Measurements from ENCODE around the gene FAM171A2.
"Not testable (repeated sequence)": the region's sequence is repeated elsewhere in the genome, so short reads cannot be mapped to it uniquely, and the experiment has no call there.

Gene FAM171A2

DNA sequence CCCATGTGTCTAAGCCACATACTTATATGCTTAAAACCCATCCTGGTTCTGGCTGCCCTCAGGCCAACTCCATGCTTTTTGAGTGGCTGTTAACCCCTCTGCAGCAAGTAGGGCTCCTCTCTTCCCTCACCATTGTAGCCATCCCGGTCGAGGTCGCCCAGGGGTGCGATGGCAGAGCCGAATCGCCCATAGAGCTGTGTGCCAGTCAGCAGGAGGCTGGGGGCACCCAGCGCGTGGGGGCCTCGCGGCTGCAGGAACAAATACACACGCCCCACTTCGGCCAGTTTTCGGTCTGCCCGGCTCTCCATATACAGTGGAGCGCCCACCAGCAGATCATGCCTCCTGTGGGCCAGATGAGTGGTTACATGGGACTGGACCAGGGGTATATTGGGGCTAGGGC lies 19.7 kb upstream of the FAM171A2 start:
- DNase-seq (ENCODE audit: low read depth), result no peak

DNA sequence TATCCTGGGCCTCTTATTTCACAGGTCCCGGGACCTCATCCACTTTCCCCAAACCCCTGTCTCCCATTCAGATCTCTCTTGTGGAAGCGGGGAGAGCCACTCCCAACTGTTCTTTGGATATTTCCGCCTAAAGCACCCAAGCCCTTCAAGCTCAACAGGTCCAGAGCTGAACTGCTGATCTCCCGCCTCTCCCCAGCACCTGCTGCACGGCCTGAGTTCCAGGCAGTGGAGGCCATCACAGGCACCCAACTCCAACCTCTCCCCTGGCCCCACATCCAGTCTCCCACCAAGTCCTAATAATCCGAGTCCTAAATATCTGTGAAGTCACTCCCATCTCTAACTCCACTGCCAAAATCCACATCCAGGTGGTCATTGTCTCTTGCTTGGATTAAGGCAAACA lies 19.3 kb upstream of the FAM171A2 start:
- no peak for DNase-seq (ENCODE audit: low read depth)

DNA sequence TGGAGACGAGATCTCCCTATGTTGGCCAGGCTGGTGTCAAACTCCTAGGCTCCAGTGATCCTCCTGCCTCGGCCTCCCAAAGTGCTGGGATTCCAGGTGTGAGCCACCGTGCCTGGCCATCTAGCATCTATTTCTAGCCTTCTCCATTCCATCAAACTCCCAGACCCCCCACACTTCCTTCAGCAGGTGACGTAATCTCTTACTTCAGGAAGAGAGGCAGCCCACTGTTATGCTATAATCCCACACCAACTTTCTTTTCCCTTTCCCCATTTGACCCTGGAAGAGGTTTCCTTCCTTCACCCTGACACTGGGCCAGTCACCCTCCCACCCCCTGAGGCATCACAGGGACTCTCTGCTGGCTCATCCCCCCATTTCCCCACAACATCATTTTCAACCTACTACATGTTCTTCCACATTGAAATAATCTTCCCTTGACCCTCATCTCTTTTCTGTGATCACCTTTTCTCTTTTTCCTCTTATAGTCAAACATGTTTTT lies 18.2 kb upstream of the FAM171A2 start:
- no peak for DNase-seq (ENCODE audit: low read depth)

DNA sequence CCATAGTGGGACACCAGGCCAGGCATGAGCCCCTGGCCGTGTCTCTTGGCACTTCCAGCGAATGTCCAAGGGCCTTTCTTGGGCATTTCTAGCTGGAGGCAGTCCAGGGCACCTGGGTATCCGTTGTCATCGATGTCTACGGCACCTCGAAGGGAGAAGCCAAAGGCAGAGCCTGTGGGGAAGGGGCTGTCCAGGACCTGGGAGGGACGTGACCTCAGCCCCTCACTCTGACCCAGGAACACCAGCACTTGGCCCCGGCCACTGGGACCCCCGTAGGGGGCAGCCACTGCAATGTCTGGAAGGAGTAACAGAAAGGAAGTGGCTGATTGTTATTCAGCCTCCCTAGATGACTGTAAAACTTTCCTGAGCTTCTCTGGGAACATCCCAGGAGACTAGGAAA lies 17.1 kb upstream of the FAM171A2 start:
- DNase-seq (ENCODE audit: low read depth), result no peak

DNA sequence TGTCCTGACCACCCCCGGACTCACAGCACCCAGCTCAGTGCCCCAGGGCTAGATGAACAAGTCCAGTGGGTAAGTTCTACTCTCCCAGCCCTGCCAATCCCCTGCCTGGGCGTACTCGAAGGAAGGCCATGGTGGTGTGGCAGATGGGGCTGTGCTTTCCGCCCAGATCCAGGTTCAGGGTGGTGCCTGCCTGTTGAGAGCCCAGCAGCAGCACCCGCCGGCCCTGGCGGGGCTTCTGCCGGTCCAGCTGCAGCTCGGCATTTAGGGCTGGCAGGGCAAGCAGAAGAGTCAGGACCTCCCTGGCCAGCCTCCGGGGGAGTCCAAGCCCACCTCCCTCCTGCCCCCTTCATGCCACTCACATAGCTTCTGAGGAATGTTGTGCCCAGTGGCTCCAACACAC lies 16.2 kb upstream of the FAM171A2 start:
- no peak for DNase-seq (ENCODE audit: low read depth)

DNA sequence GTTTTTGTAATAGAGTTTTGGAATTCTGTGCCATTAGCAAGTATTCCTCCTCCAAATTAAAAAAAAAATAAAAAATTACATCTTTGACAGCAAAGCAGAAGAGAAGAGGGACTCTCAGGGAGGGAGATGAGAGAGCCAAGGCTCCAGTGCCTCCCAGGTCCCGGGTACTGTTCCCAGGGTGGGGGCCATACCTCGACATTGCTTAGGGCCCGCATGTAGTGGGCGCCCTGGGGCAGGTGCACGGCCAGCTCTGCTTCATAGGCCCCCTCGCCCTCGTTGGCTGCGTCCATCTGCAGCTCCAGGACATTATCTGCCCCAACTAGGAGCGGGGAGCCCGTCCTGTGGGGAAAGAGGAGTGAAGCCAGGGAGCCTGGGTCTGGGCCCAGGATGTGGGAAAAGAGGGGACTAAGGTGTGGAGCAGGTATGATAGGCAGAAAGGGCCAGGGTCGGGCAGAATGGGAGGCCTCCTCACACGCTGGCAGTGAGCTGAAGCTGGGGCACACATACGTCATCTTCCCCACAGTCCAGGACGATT lies 14.6 kb upstream of the FAM171A2 start:
- DNase-seq (ENCODE audit: low read depth), result no peak

DNA sequence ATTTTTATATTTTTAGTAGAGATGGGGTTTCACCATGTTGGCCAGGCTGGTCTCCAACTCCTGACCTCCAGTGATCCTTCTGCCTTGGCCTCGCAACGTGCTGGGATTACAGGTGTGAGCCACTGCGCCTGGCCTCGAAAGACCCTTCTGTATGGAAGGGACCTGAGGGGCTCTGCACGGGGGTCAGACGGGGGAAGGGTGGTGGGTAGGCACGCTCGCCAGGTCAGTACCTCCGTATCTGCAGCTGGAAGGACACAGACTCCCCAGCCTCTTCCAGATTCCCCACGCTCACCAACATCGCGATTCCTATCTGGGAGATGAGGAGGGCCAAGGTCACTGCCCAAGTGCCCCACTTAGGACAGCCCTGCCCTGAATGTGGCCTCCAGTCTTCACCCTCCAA lies 13.1 kb upstream of the FAM171A2 start:
- DNase-seq (ENCODE audit: low read depth), result no peak

DNA sequence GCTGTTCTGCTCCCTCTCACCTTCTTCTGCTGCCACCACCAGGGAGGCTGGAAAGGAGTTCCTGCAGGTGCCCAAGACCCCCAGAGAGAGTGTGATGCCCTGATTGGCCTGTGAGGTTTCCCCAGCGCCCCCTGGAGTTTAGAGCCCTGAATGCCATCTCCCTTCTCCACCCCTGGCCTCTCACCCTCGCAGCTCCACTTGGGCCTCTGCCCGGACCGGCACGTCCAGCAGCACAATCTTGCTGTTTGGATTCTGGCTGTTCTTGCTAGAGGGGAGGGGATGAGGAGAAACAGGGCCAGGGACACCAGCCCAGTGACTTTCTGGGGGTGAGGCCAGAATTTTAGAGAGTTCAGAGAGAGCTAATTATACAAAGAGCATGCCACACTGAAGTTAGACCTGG lies 12.5 kb upstream of the FAM171A2 start:
- DNase-seq (ENCODE audit: low read depth), result no peak

DNA sequence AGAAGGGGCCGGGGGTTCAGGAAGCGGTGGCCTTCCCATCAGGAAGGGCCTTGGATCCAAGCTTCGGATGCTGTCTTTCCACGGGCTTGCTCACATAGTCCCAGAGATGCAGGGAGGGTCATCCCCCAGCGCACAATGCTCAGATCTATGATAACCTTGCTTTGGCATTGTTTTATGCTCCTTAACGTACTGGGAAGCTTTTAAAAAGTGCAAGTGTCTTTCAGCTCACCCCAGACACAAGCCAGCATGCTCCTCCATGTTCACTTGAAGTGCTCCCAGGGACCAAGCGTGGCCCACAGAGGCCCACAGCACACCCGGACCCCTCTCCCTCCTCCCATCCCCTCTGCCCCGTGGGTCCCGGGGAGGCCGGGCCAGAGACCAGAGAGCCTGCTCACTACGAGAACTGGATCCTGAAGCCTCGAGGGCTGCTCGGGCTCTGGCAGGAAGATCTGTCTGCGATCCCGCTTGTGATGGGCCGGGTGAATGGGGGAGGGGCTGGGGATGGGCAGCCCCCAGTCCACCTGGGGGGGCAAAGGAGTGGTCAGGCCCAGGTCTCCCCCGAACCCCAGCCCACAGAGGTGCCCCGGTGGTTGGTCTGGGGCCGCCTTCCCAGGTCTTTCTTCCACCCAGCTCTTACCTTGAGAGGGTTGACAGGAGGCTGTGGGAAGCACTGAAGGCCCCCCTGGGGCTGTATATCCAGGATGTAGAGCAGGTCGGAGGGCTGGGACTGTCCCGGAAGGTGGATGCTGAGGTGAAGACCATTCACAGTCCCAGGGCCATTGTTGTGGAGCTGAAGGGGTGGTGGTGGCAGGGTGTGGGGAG lies 11.8 kb upstream of the FAM171A2 start:
- no peak for DNase-seq (ENCODE audit: low read depth)

DNA sequence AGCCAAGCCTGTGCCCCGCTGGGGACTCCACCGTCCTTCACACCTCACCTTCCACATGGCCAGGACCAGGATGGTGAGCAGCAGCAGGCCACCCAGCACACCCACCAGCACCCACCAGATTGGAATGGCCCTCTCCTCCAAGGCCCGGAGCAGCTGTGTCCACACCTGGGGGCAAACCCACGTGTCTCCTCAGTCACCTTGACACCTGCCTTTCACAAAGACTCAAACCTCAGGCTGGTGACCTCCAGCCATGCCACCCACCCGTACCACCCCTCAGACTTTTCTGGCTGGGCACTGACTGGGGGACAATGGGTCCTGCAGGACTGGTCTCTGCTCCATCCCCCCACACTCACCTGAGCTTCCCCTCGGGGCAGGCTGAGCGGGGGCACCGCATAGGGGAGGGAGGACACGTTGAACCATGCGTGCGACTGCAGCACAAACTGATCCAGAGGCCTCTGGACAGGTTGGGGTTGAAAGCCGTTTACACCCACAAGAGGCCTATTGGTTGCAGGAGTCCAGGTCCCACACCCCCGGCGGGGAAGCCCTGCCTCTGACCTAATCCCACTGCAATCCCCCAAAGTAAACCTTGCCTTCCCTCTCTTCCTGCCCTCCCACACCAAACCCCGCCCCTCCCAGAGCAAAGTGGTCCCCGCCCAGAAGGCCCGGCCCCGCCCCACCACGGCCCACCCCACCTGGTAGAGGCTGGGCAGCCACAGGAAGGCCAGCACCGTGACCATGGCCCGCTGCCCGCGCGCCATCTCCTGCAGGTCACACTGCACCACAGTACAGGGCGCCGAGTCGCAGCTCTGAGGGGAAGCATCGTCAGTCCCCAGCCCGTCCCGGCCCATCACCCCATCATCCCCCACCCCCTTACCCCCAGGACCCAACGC lies 10.9 kb upstream of the FAM171A2 start:
- DNase-seq (ENCODE audit: low read depth), result no peak

DNA sequence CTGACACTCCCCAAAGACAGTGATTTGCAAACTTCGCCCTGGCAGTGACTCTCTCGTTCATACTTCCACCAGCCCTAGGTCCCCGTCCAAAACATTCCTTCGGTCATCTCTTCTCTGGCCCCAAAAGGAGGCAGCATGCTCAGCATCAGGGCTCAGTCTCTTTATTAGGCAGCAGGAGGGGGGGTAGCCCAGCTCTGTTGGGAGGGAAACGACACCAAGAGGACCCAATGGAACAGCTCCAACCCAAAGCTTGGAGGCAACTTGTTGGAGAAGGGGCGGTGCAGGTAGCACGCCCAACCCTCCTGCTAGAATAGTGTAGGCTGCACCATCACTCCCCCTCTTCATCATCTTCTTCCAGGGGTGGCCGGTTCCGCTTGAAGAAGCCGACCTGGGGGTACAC lies 8.4 kb upstream of the FAM171A2 start:
- no peak for DNase-seq (ENCODE audit: low read depth)

DNA sequence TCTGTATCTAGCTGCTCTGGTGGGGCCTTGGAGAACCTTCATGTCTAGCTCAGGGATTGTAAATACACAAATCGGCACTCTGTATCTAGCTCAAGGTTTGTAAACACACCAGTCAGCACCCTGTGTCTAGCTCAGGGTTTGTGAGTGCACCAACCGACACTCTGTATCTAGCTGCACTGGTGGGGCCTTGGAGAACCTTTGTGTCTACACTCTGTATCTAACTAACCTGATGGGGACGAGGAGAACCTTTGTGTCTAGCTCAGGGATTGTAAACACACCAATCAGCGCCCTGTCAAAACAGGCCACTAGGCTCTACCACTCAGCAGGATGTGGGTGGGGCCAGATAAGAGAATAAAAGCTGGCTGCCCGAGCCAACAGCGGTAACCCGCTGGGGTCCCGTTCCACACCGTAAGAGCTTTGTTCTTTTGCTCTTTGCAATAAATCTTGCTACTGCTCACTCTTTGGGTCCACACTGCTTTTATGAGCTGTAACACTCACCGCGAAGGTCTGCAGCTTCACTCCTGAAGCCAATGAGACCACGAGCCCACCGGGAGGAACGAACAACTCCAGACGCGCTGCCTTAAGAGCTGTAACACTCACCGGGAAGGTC lies 5.9 kb upstream of the FAM171A2 start:
- not testable (repeated sequence) for DNase-seq (ENCODE audit: low read depth)

DNA sequence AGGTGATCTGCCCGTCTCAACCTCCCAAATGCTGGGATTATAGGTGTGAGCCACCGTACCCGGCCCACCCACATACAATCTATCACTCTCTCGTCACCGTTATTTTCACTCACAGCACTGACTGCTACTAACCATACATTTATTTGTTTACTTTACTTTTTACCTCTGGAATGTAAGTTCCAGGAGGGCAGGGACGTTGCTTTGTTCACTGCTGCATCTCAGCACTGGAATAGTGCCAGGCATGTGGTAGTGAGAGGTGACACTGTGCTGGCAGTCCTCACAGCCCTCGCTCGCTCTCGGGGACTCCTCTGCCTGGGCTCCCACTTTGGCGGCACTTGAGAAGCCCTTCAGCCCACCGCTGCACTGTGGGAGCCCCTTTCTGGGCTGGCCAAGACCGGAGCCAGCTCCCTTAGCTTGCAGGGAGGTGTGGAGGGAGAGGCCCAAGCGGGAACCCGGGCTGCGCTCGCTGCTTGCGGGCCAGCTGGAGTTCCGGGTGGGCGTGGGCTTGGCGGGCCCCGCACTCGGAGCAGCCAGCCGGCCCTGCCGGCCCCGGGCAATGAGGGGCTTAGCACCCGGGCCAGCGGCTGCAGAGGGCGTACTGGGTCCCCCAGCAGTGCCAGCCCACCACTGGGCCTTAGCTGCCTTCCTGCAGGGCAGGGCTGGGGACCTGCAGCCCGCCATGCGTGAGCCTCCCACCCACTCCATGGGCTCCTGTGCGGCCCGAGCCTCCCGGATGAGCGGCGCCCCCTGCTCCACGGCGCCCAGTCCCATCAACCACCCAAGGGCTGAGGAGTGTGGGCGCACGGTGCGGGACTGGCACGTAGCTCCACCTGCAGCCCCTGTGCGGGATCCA lies 5.0 kb upstream of the FAM171A2 start:
- not testable (repeated sequence) for DNase-seq (ENCODE audit: low read depth)

DNA sequence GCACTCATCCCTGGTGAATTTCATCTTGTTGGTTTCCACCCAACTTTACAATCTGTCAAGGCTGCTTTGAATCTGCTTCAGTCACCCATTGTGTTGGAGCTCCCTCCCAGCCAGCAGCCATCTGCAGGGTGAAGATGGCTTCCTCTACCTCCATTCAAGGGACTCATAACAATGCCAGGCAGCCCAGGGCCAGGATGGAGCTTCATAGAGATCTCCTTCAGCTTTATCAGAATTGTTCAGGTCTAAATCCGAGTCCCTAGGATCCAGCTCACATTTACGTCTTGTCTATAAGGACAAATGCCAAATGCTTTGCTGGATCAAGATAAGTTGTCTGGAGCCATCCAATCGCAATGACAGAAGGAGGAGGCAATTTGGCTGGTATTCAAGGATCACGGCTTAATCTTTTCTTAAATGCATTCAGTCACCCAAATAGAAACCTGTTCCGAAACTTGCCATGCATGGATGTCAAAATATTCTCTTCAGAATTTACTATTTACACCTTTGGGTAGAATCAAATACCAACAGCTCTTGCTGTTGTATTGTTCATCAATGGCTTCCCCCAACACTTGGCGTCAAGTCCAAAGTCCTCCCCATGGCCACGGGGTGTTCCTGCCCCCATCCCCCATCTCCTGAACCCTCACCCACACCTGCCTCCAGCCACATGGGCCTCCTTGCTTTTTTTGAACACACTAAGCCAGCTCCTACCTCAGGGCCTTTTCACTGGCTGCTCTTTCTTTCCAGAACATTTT lies 3.8 kb upstream of the FAM171A2 start:
- DNase-seq (ENCODE audit: low read depth), result no peak

DNA sequence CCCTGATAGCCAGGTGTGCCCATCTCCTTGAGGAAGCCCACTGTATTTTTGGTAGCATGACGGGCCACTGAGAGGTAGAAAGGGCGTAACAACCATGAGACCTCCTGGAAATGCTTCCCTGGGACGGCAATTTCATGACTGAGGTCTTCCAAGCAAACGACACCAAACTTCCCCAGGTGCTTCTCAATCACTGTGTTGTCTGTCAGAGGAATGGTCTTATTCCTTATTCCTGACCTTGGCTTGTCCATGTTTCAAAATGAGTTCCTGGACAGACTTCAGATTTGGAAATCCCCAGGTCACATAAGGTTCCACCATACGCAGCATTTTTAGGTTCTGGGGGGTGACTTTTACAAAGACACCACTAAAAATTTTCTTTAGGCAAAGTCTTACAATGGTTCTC lies 1.4 kb upstream of the FAM171A2 start:
- not testable (repeated sequence) for DNase-seq (ENCODE audit: low read depth)

DNA sequence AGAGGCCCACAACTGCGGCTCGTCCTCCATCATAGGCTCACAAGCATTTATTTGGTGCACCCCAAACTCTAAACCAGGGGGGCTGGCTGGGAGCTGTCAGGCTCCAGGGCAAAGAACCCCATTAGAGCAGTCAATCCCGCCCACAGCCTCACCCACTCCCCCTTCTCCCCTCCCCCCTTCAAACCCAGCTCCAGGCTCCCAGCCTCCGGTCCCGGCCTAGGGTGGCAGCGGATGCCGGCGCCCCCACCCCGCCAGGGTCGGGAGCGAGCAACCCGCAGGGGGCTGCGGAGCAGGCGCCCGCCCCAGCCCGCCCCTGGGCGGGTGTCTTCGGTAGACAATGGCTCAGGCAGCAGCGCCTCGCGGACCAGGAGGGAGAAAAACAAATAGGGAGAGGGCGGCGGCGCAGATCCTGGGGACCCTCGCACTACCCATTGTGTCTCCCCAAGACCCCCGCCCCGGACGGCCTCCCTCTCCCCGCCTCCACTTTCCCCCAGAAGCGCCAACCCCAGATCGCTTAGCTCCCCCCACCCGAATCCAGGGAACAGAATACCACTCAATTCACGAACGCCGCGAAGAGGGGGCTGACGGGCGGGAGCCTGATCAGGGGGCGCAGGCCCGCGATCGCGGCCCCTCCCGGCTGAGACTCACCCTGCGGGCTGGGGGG lies 572 bp downstream of the FAM171A2 start:
- DNase-seq (ENCODE audit: low read depth), result no peak

DNA sequence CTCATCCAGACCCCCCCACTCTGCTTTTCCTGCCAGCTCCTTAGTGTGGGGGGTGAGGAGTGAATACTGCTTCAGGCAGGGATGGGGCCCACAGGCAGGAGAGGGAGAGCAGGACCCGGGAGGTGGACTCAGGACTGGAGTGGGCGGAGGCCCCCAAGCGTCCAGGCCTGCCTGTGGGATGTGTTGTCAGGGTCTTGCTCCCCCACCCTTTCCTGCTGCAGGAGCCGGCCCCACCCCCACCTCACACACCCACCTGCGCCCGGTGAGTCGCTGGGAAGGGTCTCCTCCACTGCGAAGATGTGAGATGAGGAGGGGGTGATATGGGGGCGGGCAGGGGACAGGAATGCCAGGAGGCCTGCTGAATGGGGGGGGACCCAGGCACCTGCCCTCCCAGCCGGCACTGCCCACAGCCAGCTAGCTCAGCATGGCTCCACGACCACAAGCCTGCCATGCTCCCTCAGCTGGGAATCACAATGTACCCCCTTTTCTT lies 1.1 kb downstream of the FAM171A2 start:
- DNase-seq (ENCODE audit: low read depth), result no peak

DNA sequence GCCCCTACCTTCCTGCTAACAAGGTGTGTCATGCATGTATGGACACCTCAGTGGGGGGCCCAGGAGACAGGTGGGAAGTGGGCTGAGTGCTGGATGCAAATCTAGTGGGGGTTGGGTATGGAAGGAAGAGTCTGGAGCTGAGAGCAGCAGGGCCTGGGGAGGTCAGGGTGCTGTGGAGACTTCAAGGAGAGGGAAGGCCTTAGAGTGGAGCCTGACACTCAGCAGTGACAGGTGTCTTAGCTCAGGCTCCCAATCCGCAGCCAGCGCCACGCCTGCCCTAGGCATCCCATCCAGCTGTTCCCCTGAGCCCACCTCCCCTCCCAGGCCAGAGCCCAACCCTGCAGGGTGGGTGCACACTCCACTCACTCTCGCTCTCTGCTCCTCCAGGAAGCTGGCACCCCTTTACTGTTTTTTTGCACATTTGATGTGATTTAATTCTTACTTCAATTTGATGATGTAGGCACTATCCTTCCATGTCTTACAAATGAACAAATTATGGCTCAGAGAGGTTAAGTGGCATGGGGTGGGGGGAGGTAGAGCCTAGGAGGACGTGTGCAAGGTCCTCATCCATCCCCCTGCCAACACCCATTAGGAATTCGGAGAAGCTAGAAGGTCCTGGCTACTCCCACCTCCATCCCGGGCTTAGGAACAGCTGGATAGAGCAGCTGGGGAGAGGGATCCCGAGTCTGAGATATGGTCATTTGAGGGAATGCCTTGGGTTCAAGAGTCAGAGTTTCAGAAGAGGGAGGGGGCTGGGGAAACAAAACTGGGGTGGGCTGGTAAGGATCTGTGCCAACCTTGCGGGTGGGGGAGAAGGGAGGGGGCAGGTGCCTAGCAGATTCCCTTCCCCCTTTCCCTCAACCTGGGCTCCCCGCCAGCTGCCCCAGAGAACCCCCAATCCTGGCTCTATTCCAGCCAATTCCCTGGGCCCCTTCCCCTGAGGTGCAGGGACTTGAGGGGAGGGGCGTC lies 2.1 kb downstream of the FAM171A2 start:
- no peak for DNase-seq (ENCODE audit: low read depth)

DNA sequence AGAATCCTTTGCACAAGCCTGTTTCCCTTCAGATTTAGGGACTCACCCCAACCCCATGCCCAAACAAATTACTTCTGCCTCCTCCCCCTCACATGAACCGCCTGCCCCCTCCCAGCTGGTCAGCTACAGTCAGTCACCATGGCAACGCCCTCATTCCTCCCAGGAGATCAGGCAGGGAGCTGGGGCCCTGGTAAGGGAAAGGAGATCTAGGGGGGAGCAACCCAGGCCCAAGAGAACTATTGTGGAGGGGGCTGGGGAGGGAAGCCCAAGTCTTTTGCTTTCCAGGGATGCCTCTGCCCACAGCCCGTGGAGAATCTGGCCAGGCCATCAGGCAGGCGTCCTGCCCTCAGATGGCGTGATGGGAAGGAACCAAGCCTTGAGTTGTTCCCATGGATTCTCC lies 2.8 kb downstream of the FAM171A2 start:
- no peak for DNase-seq (ENCODE audit: low read depth)
